Karpas-422 (cell line): Measurements from ENCODE around the gene CARHSP1. TPM values are rescaled to one million over a fixed set of nuclear protein-coding genes. Genes with fewer than 3 reads are reported as not detected.

Experiments
- DNase-seq: peaks from one replicate; pipeline ENCODE4 v3.0.0-alpha.2; 2015
- H2AFZ ChIP-seq: fragments of 200-600 bp; sonication (generic); 2 replicates; pipeline ENCODE4 v1.6.1; 2014; ENCODE audit warnings: antibody characterized with exemption, low read length, mixed read lengths
- H3K27ac ChIP-seq: fragments of 200-600 bp; sonication (generic); 2 replicates; pipeline ENCODE4 v1.5.1; 2014; ENCODE audit warnings: mild to moderate bottlenecking, low read length, moderate library complexity
- H3K27me3 ChIP-seq: fragments of 200-600 bp; sonication (generic); 2 replicates; pipeline ENCODE4 v1.6.1; 2014; ENCODE audit warnings: low read length, mixed read lengths
- H3K36me3 ChIP-seq: fragments of 200-600 bp; sonication (generic); 2 replicates; pipeline ENCODE4 v1.6.1; 2014; ENCODE audit warnings: low read length, mixed read lengths; ENCODE audit not compliant: insufficient read depth
- H3K4me1 ChIP-seq: fragments of 200-600 bp; sonication (generic); 2 replicates; pipeline ENCODE4 v1.6.1; 2014; ENCODE audit warnings: mild to moderate bottlenecking, low read length, mixed read lengths
- H3K4me2 ChIP-seq: fragments of 200-600 bp; sonication (generic); 2 replicates; pipeline ENCODE4 v1.6.1; 2014; ENCODE audit warnings: low read length, low read depth, mild to moderate bottlenecking; ENCODE audit not compliant: poor library complexity, severe bottlenecking
- H3K4me3 ChIP-seq: fragments of 200-600 bp; sonication (generic); 2 replicates; pipeline ENCODE4 v1.5.1; 2014; ENCODE audit warnings: mild to moderate bottlenecking, antibody characterized with exemption, low read length, mixed read lengths
- H3K79me2 ChIP-seq: fragments of 200-600 bp; sonication (generic); 2 replicates; pipeline ENCODE4 v1.6.1; 2014; ENCODE audit warnings: mild to moderate bottlenecking, low read length, mixed read lengths
- H3K9ac ChIP-seq: fragments of 200-600 bp; sonication (generic); 2 replicates; pipeline ENCODE4 v1.6.0; 2014; ENCODE audit warnings: low read length
- H3K9me2 ChIP-seq: fragments of 200-600 bp; sonication (generic), shearing (Covaris generic); replicated peaks from 2 replicates; pipeline ENCODE4 v1.6.0; 2014; ENCODE audit warnings: mild to moderate bottlenecking, low read length, moderate library complexity; ENCODE audit not compliant: insufficient read depth
- H3K9me3 ChIP-seq: fragments of 300-700, 200-600 bp; sonication (generic); 2 replicates; pipeline ENCODE4 v1.6.1; 2014; ENCODE audit warnings: low read length, mixed read lengths
- H4K20me1 ChIP-seq: fragments of 200-600 bp; sonication (generic); 2 replicates; pipeline ENCODE4 v1.6.1; 2014; ENCODE audit warnings: mild to moderate bottlenecking, antibody characterized with exemption, low read length, low read depth; ENCODE audit not compliant: insufficient read depth
- total RNA-seq: library from RNA; depleted of rRNA; stranded (reverse); fragments of >200 nt; shearing (Covaris generic); gene quantifications from 2 replicates; pipeline ENCODE4 v1.2.3, GENCODE V29; 2014; ENCODE audit warnings: low replicate concordance

CARHSP1 gene
- total RNA-seq, 1 experiment from 2014 or later = 48.3 TPM

GRCh38 chr16:8831450-8831849 is 37.4 kb downstream of the CARHSP1 start:
- Histone ChIP-seq H2AFZ (no peak overlapping the region), H3K9me3 (no peaks in the 10 kb centered on the region), H3K79me2 (peaks cover 40% of the 10 kb centered on the region), H3K9me2 (no peaks in the 10 kb centered on the region), H3K36me3 (peaks cover 30% of the 10 kb centered on the region; the same call in 1 of the 2 replicates), H3K4me1 (peaks cover 5% of the 10 kb centered on the region), H3K27ac (no peak overlapping the region), H4K20me1 (0 out of 2 replicates have a peak, but pooled peaks cover 7% of the 10 kb centered on the region), H3K27me3 (no peaks in the 10 kb centered on the region), H3K4me3 (no peak overlapping the region), H3K4me2 (no peak overlapping the region), H3K9ac (no peak overlapping the region)
- no peak for DNase-seq

- Histone ChIP-seq H3K79me2 (peaks cover 49% of the 10 kb centered on the region), H3K4me1 (peaks cover 5% of the 10 kb centered on the region), H3K9me2 (no peaks in the 10 kb centered on the region), H3K27ac (no peak overlapping the region), H3K9ac (no peak overlapping the region), H3K27me3 (no peaks in the 10 kb centered on the region), H2AFZ (no peak overlapping the region), H3K36me3 (peaks cover 46% of the 10 kb centered on the region; the same call in 1 of the 2 replicates), H3K4me3 (no peak overlapping the region), H3K4me2 (no peak overlapping the region), H4K20me1 (0 out of 2 replicates have a peak, but pooled peaks cover 7% of the 10 kb centered on the region), H3K9me3 (no peaks in the 10 kb centered on the region)
- DNase-seq = no peak
Observed at GRCh38 chr16:8828541-8829165, 40.2 kb downstream of the CARHSP1 start.

DNA sequence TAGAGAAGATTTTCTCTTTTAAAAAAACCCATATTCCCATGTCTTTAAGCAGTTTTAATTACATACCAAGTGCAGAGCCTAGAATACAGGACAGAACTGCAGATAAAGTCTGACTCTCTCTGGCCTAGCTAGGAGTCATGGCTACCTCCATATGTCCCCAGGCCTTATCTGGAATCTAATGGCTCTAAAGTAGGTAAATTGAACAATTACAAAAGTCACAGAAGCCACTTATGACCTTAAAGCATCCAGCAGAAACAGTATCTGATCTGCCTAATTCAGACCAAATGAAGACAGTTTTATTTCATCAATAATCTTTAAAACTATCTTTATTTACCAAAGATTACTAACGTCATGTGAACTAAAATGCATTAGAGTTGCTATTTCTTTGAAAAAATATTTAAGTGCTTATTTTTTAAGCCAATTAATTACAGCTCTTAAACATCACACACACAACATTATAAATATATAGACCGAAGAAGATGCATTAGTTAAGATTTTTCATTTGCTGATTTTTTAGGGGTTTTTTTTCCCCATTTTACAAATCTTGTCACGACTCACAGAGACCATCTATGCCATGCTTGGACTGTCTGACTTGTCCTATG is 42.4 kb downstream of the CARHSP1 start:
- H3K4me1 ChIP-seq = peaks cover 1% of the 10 kb centered on the region
- H3K36me3 ChIP-seq = peaks cover 47% of the 10 kb centered on the region; the same call in 1 of the 2 replicates
- no peak overlapping the region for H3K27ac ChIP-seq

DNA sequence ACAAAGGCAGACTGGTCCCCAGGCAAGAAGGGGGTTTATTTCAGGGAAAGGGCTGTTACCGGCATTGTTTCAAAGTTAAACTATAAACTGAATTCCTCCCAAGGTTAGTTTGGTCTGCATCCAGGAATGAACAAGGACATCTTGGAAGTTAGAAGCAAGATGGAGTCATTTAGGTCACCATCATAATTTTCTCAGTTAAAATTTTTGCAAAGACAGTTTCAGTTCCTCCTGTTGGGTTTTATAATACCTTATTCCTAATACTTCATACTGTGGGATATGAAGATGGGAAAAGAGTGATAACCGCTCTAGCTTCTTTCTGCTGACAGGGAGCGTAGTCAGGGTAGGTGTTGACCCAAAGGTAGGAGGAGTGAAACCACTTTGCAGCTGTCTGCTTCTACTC is 46.4 kb downstream of the CARHSP1 start:
- H3K9me3 ChIP-seq = no peaks in the 10 kb centered on the region
- peaks cover 36% of the 10 kb centered on the region; the same call in 1 of the 2 replicates for H3K36me3 ChIP-seq
- H3K4me2 ChIP-seq = no peak overlapping the region
- no peaks in the 10 kb centered on the region for H3K27me3 ChIP-seq
- H3K9me2 ChIP-seq = no peaks in the 10 kb centered on the region
- no peak overlapping the region for H3K4me3 ChIP-seq
- H2AFZ ChIP-seq = no peak overlapping the region
- H3K27ac ChIP-seq = no peak overlapping the region
- H4K20me1 ChIP-seq = no peaks in the 10 kb centered on the region
- peaks cover 20% of the 10 kb centered on the region; the same call in 1 of the 2 replicates for H3K79me2 ChIP-seq
- H3K4me1 ChIP-seq = no peaks in the 10 kb centered on the region
- H3K9ac ChIP-seq = no peak overlapping the region
- DNase-seq = no peak

More for the DNA sequence above, 42.4 kb downstream of the CARHSP1 start:
- Histone ChIP-seq H3K9me2 (no peaks in the 10 kb centered on the region), H3K27me3 (no peaks in the 10 kb centered on the region), H3K4me3 (no peak overlapping the region), H3K4me2 (no peak overlapping the region), H3K9me3 (no peaks in the 10 kb centered on the region), H2AFZ (no peak overlapping the region), H4K20me1 (no peaks in the 10 kb centered on the region), H3K9ac (no peak overlapping the region), H3K79me2 (peaks cover 37% of the 10 kb centered on the region)
- DNase-seq = no peak

DNA sequence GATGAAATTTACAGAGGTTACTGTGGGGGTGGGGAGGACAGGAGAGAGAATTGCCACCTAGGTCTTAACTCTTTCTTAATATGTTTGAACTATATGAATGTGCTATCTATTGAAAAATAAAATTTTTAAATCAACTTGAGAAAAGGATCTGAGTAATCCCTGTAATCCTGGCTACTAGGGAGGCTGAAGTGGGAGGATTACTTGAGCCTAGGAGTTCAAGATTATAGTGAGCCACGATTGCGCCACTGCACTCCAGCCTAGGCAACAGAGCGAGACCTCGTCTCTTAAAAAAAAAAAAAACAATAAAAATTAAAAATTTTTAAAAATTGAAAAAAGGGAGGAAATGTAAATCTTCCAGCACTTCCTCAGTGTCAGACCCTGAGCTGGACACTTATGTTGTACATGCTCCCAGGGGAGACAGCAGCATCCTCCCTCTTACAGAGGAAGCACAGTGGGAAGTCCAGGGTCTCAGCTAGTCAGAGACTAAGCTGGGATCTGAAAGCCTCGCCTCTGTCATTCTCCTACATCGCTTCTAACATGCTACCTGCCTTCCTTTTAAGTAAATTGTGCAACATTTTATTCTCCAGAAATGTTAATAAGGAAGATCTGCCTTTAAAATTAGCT is 49.3 kb downstream of the CARHSP1 start:
- Histone ChIP-seq H3K36me3 (peaks cover 46% of the 10 kb centered on the region), H3K79me2 (peaks cover 23% of the 10 kb centered on the region; the same call in 1 of the 2 replicates), H3K4me1 (peaks cover 5% of the 10 kb centered on the region), H3K9me2 (no peaks in the 10 kb centered on the region), H4K20me1 (no peaks in the 10 kb centered on the region), H3K27ac (no peak overlapping the region), H3K9ac (no peak overlapping the region), H3K9me3 (no peaks in the 10 kb centered on the region), H3K4me3 (no peak overlapping the region), H3K4me2 (no peak overlapping the region), H2AFZ (no peak overlapping the region), H3K27me3 (no peaks in the 10 kb centered on the region)
- DNase-seq = no peak

- Histone ChIP-seq H3K4me2 (no peak overlapping the region), H2AFZ (no peak overlapping the region), H3K4me3 (no peak overlapping the region), H3K9me2 (no peaks in the 10 kb centered on the region), H3K4me1 (peaks cover 5% of the 10 kb centered on the region), H3K27me3 (no peaks in the 10 kb centered on the region), H3K9me3 (no peaks in the 10 kb centered on the region), H3K36me3 (peaks cover 46% of the 10 kb centered on the region), H3K9ac (no peak overlapping the region), H3K27ac (no peak overlapping the region), H4K20me1 (no peaks in the 10 kb centered on the region), H3K79me2 (peaks cover 19% of the 10 kb centered on the region; the same call in 1 of the 2 replicates)
- DNase-seq = no peak
Observed at GRCh38 chr16:8818504-8819270, 50.1 kb downstream of the CARHSP1 start.

- Histone ChIP-seq H3K36me3 (peaks cover 57% of the 10 kb centered on the region), H3K27ac (no peak overlapping the region)
Observed at GRCh38 chr16:8816967-8817655, 51.7 kb downstream of the CARHSP1 start.

More at GRCh38 chr16:8816967-8817655, 51.7 kb downstream of the CARHSP1 start:
- peaks cover 22% of the 10 kb centered on the region; the same call in 1 of the 2 replicates for H3K79me2 ChIP-seq
- peaks cover 5% of the 10 kb centered on the region for H3K4me1 ChIP-seq
- H3K9ac ChIP-seq = no peak overlapping the region
- no peak for DNase-seq
- H4K20me1 ChIP-seq = no peaks in the 10 kb centered on the region
- H3K27me3 ChIP-seq = no peaks in the 10 kb centered on the region
- no peaks in the 10 kb centered on the region for H3K9me2 ChIP-seq
- no peak overlapping the region for H2AFZ ChIP-seq
- no peaks in the 10 kb centered on the region for H3K9me3 ChIP-seq
- no peak overlapping the region for H3K4me3 ChIP-seq
- no peak overlapping the region for H3K4me2 ChIP-seq
